ENCODE results near the gene TPMT. TPM values are rescaled to one million over a fixed set of nuclear protein-coding genes. Genes with fewer than 3 reads are reported as not detected.

The TPMT gene
- total RNA-seq, 1 experiment from 2014 or later, result 13.3 TPM

GRCh38 chr6:18147160-18147559 is 7.7 kb downstream of the TPMT start:
- Mint-ChIP-seq H3K27ac (no peak overlapping the region), H3K36me3 (ENCODE audit: insufficient read depth in 1 of 3, low read depth in 3 of 3) (peaks cover 4 to 29% (median 24%) of the 10 kb centered on the region in 3 experiments; a peak in 6 of 7 replicates), H3K4me3 (no peak overlapping the region), H3K4me1 (peaks cover 10% of the 10 kb centered on the region in 2 experiments), H3K9me3 (no peaks in the 10 kb centered on the region), H3K27me3 (ENCODE audit: low read depth) (no peaks in the 10 kb centered on the region)
- no peak overlapping the region for H3K14ac ChIP-seq (ENCODE audit: insufficient read depth, low read length)
- H3K4ac ChIP-seq (ENCODE audit: low read depth, low read length), result no peak overlapping the region
- DNase-seq, result no peak
- WGBS (ENCODE audit: extremely low coverage, insufficient read length, low lambda C conversion rate), result no CpG with 5 or more reads among the region's 2 CpGs
- no peak overlapping the region for H4K91ac ChIP-seq (ENCODE audit: insufficient read length, low read depth, low read length)
- no peaks in the 10 kb centered on the region for H4K20me1 ChIP-seq (ENCODE audit: control insufficient read depth, insufficient read depth, insufficient read length)
- H3K56ac ChIP-seq (ENCODE audit: insufficient read length, low read depth, low read length), result no peak overlapping the region
- H3K23ac ChIP-seq (ENCODE audit: insufficient read length, low read depth, low read length), result no peak overlapping the region
- no peaks in the 10 kb centered on the region for H3K27me3 ChIP-seq (ENCODE audit: insufficient read depth, low read length)
- no peak overlapping the region for H2BK5ac ChIP-seq (ENCODE audit: insufficient read length, low read length)
- H4K8ac ChIP-seq (replicated peaks; ENCODE audit: insufficient read length, low read depth, low read length), result no peak overlapping the region
- H4K5ac ChIP-seq (ENCODE audit: insufficient read length, low read depth, low read length), result no peak overlapping the region
- no peak overlapping the region for H2AK5ac ChIP-seq (ENCODE audit: insufficient read length, low read length)
- H3K79me2 ChIP-seq (ENCODE audit: insufficient read depth, low read length), result no peaks in the 10 kb centered on the region
- no peaks in the 10 kb centered on the region for H3K9me3 ChIP-seq (ENCODE audit: control insufficient read depth, low read depth, low read length)
- no peaks in the 10 kb centered on the region for H3K4me1 ChIP-seq (ENCODE audit: insufficient read depth, low read length)
- H2BK120ac ChIP-seq (ENCODE audit: low read depth, low read length, poor library complexity, severe bottlenecking), result no peak overlapping the region
- no peak overlapping the region for H3K18ac ChIP-seq (ENCODE audit: insufficient read length, low read depth, low read length)
- no peak overlapping the region for H2BK12ac ChIP-seq (ENCODE audit: insufficient read length, low read depth, low read length)
- no peaks in the 10 kb centered on the region for H3K23me2 ChIP-seq (ENCODE audit: insufficient read length, low read depth, low read length, poor library complexity, severe bottlenecking)
- no peak overlapping the region for H3K27ac ChIP-seq (ENCODE audit: insufficient read length, low read depth, low read length)
- no peak overlapping the region for H2BK15ac ChIP-seq (ENCODE audit: low read depth, low read length)
- no peak overlapping the region for H3T11ph ChIP-seq (ENCODE audit: low read length)
- H3K9ac ChIP-seq (ENCODE audit: extremely low read depth, insufficient read length, low read length), result no peak overlapping the region
- H2BK20ac ChIP-seq (ENCODE audit: low read depth, low read length, poor library complexity, severe bottlenecking), result no peak overlapping the region
- no peak overlapping the region for H3K4me2 ChIP-seq (ENCODE audit: insufficient read depth, insufficient read length, low read length)
- H2AFZ ChIP-seq (ENCODE audit: low read length), result no peak overlapping the region
- no peaks in the 10 kb centered on the region for H3K79me1 ChIP-seq (ENCODE audit: insufficient read depth, low read depth, low read length, poor library complexity, severe bottlenecking)
- no peak for TF ChIP-seq CTCF (conservative IDR thresholded peaks at IDR 0.05)
